RPMI7951 (cell line): ENCODE measurements around the gene TMEM117. TPM values are rescaled to one million over a fixed set of nuclear protein-coding genes. Genes with fewer than 3 reads are reported as not detected.
"Not testable (repeated sequence)": the region's sequence is repeated elsewhere in the genome, so short reads cannot be mapped to it uniquely, and the experiment has no call there.

Experiments used
- DNase-seq: peaks from one replicate; pipeline ENCODE4 v3.0.0-alpha.2; 2012; ENCODE audit warnings: low read depth
- total RNA-seq: library from RNA; depleted of rRNA; stranded (reverse); fragments of >200 nt; shearing (Covaris generic); gene quantifications from 2 replicates; pipeline ENCODE4 v1.2.3, GENCODE V29; 2014; rRNA removed

The TMEM117 gene
- total RNA-seq, 1 experiment from 2014 or later = 14.9 TPM

- no peak for DNase-seq
Observed at GRCh38 chr12:44377443-44378187, 541.7 kb downstream of the TMEM117 start.

- DNase-seq = not testable (repeated sequence)
Observed at GRCh38 chr12:44379113-44379512, 543.2 kb downstream of the TMEM117 start.

- DNase-seq = no peak
Observed at GRCh38 chr12:44379831-44380230, 544.0 kb downstream of the TMEM117 start.

- no peak for DNase-seq
Observed at GRCh38 chr12:44380861-44381260, 545.0 kb downstream of the TMEM117 start.

GRCh38 chr12:44381341-44381740, 545.5 kb downstream of the TMEM117 start:
- no peak for DNase-seq

GRCh38 chr12:44384136-44384535, 548.3 kb downstream of the TMEM117 start:
- no peak for DNase-seq

GRCh38 chr12:44385964-44386363, 550.1 kb downstream of the TMEM117 start:
- no peak for DNase-seq

- no peak for DNase-seq
Observed at GRCh38 chr12:44387581-44387980, 551.7 kb downstream of the TMEM117 start.

GRCh38 chr12:44389038-44389437, 553.2 kb downstream of the TMEM117 start:
- no peak for DNase-seq

- no peak for DNase-seq
Observed at GRCh38 chr12:44389896-44390295, 554.0 kb downstream of the TMEM117 start.

GRCh38 chr12:44397631-44398030, 561.8 kb downstream of the TMEM117 start:
- no peak for DNase-seq

- DNase-seq = no peak
Observed at GRCh38 chr12:44403185-44403584, 567.3 kb downstream of the TMEM117 start.

- no peak for DNase-seq
Observed at GRCh38 chr12:44405297-44405696, 569.4 kb downstream of the TMEM117 start.

GRCh38 chr12:44422559-44422958, 586.7 kb downstream of the TMEM117 start:
- no peak for DNase-seq

GRCh38 chr12:44428825-44429224, 592.9 kb downstream of the TMEM117 start:
- DNase-seq = no peak

GRCh38 chr12:44431647-44432343, 595.9 kb downstream of the TMEM117 start:
- no peak for DNase-seq

GRCh38 chr12:44433659-44434058, 597.8 kb downstream of the TMEM117 start:
- no peak for DNase-seq

- DNase-seq = no peak
Observed at GRCh38 chr12:44436756-44437155, 600.9 kb downstream of the TMEM117 start.

Other genes with a start within 250 kb of the TMEM117 start
- 11.6 and 14.1 TPM in 2 replicates for gene PUS7L, start 77.3 kb upstream of the TMEM117 start, total RNA-seq
- gene IRAK4, start 77.1 kb upstream of the TMEM117 start, total RNA-seq = 10.8 and 13.7 TPM in 2 replicates
- 188 and 222 TPM in 2 replicates for gene TWF1, start 29.8 kb upstream of the TMEM117 start, total RNA-seq